Measurements from ENCODE around the gene APOC3. TPM values are rescaled to one million over a fixed set of nuclear protein-coding genes. Genes with fewer than 3 reads are reported as not detected.

The APOC3 gene
- total RNA-seq, 1 experiment from 2014 or later, result 2.5 TPM

DNA sequence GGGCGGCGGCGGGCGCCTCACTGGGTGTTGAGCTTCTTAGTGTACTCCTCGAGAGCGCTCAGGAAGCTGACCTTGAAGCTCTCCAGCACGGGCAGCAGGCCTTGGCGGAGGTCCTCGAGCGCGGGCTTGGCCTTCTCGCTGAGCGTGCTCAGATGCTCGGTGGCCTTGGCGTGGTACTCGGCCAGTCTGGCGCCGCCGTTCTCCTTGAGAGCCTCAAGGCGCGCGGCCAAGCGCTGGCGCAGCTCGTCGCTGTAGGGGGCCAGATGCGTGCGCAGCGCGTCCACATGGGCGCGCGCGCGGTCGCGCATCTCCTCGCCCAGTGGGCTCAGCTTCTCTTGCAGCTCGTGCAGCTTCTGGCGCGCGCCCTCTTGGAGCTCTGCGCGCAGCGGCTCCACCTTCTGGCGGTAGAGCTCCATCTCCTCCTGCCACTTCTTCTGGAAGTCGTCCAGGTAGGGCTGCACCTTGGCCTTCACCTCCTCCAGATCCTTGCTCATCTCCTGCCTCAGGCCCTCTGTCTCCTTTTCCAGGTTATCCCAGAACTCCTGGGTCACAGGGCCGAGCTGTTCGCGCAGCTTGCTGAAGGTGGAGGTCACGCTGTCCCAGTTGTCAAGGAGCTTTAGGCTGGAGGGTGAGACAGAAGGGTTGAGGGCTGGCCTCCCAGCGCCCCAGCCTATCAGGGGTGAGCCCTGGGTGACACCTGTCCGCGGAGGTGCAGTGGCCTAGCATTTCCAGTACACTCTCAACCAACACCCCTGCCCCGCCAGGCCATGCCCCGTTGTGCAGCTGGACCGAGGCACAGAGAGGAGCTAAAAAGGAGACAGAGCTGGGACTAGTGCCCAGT, 6.3 kb downstream of the APOC3 start:
- ATAC-seq, result peak; percentile 83
- H3K4me1 Mint-ChIP-seq, result peaks cover 19% of the 10 kb centered on the region
- H3K9me3 Mint-ChIP-seq, result peaks cover 3% of the 10 kb centered on the region; the same call in 1 of the 2 replicates
- H3K27me3 Mint-ChIP-seq (ENCODE audit: low read depth), result peaks cover 11% of the 10 kb centered on the region
- H3K4me3 Mint-ChIP-seq, result peak overlapping the region; percentile 59
- peak; percentile 88 for DNase-seq (ENCODE audit: low spot score)
- no peak overlapping the region for H3K27ac Mint-ChIP-seq
- CTCF ChIA-PET, result interaction anchor here (0.6 to 6.0 kb wide), 45 partner anchors 9 to 391 kb away, joined by 3 to 358 read pairs (median 4); partner anchors contain the start of genes APOA4, APOA5, BUD13 and PAFAH1B2
- no peaks in the 10 kb centered on the region for H3K36me3 Mint-ChIP-seq
- POLR2A ChIA-PET, result interaction anchor here (0.6 to 1.4 kb wide), 3 partner anchors 45 to 303 kb away, joined by 3 to 8 read pairs (median 4); partner anchors contain the start of genes APOA5 and BUD13
- TF ChIP-seq TP53 (CRISPR knock-in tag; IDR thresholded peaks at IDR 0.05) (peak; percentile 74; the same call in 1 of the 2 replicates), ZNF121 (CRISPR knock-in tag; IDR thresholded peaks at IDR 0.05) (no peak), SOX15 (CRISPR knock-in tag; IDR thresholded peaks at IDR 0.05) (no peak), ZBTB21 (CRISPR knock-in tag; IDR thresholded peaks at IDR 0.05; ENCODE audit: borderline replicate concordance) (no peak), OVOL2 (CRISPR knock-in tag; IDR thresholded peaks at IDR 0.05; ENCODE audit: borderline replicate concordance) (no peak), KAT7 (CRISPR knock-in tag; IDR thresholded peaks at IDR 0.05; ENCODE audit: borderline replicate concordance) (no peak), RORB (CRISPR knock-in tag; IDR thresholded peaks at IDR 0.05) (no peak), MYBL2 (CRISPR knock-in tag; IDR thresholded peaks at IDR 0.05) (peak; percentile 72; the same call in 1 of the 2 replicates), E2F5 (CRISPR knock-in tag; IDR thresholded peaks at IDR 0.05) (peak; percentile 91), FOXP1 (CRISPR knock-in tag; IDR thresholded peaks at IDR 0.05; ENCODE audit: borderline replicate concordance) (peak; percentile 84), ZNF317 (CRISPR knock-in tag; IDR thresholded peaks at IDR 0.05; ENCODE audit: borderline replicate concordance, low read depth) (no peak), SP1 (CRISPR knock-in tag; conservative IDR thresholded peaks at IDR 0.05) (0 out of 2 replicates have a peak, but pooled peaks have one; percentile 23), NR3C1 (CRISPR knock-in tag; conservative IDR thresholded peaks at IDR 0.05; ENCODE audit: low read depth) (no peak), ESRRA (CRISPR knock-in tag; IDR thresholded peaks at IDR 0.05; ENCODE audit: borderline replicate concordance) (no peak), TCF7 (CRISPR knock-in tag; IDR thresholded peaks at IDR 0.05; ENCODE audit: low read depth) (no peak), AR (CRISPR knock-in tag; IDR thresholded peaks at IDR 0.05) (no peak), ELF4 (CRISPR knock-in tag; IDR thresholded peaks at IDR 0.05; ENCODE audit: low read depth) (no peak), IRF1 (CRISPR knock-in tag; IDR thresholded peaks at IDR 0.05) (peak; percentile 87; the same call in 1 of the 2 replicates), PRDM15 (CRISPR knock-in tag; IDR thresholded peaks at IDR 0.05) (no peak)
- TF ChIP-seq, protein P1, sequence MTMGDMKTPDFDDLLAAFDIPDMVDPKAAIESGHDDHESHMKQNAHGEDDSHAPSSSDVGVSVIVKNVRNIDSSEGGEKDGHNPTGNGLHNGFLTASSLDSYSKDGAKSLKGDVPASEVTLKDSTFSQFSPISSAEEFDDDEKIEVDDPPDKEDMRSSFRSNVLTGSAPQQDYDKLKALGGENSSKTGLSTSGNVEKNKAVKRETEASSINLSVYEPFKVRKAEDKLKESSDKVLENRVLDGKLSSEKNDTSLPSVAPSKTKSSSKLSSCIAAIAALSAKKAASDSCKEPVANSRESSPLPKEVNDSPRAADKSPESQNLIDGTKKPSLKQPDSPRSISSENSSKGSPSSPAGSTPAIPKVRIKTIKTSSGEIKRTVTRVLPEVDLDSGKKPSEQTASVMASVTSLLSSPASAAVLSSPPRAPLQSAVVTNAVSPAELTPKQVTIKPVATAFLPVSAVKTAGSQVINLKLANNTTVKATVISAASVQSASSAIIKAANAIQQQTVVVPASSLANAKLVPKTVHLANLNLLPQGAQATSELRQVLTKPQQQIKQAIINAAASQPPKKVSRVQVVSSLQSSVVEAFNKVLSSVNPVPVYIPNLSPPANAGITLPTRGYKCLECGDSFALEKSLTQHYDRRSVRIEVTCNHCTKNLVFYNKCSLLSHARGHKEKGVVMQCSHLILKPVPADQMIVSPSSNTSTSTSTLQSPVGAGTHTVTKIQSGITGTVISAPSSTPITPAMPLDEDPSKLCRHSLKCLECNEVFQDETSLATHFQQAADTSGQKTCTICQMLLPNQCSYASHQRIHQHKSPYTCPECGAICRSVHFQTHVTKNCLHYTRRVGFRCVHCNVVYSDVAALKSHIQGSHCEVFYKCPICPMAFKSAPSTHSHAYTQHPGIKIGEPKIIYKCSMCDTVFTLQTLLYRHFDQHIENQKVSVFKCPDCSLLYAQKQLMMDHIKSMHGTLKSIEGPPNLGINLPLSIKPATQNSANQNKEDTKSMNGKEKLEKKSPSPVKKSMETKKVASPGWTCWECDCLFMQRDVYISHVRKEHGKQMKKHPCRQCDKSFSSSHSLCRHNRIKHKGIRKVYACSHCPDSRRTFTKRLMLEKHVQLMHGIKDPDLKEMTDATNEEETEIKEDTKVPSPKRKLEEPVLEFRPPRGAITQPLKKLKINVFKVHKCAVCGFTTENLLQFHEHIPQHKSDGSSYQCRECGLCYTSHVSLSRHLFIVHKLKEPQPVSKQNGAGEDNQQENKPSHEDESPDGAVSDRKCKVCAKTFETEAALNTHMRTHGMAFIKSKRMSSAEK (CRISPR knock-in tag; IDR thresholded peaks at IDR 0.05; ENCODE audit: borderline replicate concordance), result no peak
- TF ChIP-seq, protein P2, sequence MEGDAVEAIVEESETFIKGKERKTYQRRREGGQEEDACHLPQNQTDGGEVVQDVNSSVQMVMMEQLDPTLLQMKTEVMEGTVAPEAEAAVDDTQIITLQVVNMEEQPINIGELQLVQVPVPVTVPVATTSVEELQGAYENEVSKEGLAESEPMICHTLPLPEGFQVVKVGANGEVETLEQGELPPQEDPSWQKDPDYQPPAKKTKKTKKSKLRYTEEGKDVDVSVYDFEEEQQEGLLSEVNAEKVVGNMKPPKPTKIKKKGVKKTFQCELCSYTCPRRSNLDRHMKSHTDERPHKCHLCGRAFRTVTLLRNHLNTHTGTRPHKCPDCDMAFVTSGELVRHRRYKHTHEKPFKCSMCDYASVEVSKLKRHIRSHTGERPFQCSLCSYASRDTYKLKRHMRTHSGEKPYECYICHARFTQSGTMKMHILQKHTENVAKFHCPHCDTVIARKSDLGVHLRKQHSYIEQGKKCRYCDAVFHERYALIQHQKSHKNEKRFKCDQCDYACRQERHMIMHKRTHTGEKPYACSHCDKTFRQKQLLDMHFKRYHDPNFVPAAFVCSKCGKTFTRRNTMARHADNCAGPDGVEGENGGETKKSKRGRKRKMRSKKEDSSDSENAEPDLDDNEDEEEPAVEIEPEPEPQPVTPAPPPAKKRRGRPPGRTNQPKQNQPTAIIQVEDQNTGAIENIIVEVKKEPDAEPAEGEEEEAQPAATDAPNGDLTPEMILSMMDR (IDR thresholded peaks at IDR 0.05), result peak; percentile 12; the same call in 1 of the 2 replicates

Measured in WTC11 (cell line).